T-helper 2 cell (primary cell): Measurements from ENCODE around the gene RABEPK.
"Not testable (repeated sequence)": the region's sequence is repeated elsewhere in the genome, so short reads cannot be mapped to it uniquely, and the experiment has no call there.

Experiments
- DNase-seq, 5 experiments: peaks; one replicate each; pipeline versions ENCODE4 v3.0.0 to v3.0.0-alpha.2; 2012 to 2022
- total RNA-seq, 2 donors: gene quantifications; one replicate each; lab custom pipeline; 2026; lab: John Stamatoyannopoulos, UW

RABEPK gene, protein sequence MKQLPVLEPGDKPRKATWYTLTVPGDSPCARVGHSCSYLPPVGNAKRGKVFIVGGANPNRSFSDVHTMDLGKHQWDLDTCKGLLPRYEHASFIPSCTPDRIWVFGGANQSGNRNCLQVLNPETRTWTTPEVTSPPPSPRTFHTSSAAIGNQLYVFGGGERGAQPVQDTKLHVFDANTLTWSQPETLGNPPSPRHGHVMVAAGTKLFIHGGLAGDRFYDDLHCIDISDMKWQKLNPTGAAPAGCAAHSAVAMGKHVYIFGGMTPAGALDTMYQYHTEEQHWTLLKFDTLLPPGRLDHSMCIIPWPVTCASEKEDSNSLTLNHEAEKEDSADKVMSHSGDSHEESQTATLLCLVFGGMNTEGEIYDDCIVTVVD
- 8.7 to 16.4 reads per million in 2 donors for total RNA-seq

DNA sequence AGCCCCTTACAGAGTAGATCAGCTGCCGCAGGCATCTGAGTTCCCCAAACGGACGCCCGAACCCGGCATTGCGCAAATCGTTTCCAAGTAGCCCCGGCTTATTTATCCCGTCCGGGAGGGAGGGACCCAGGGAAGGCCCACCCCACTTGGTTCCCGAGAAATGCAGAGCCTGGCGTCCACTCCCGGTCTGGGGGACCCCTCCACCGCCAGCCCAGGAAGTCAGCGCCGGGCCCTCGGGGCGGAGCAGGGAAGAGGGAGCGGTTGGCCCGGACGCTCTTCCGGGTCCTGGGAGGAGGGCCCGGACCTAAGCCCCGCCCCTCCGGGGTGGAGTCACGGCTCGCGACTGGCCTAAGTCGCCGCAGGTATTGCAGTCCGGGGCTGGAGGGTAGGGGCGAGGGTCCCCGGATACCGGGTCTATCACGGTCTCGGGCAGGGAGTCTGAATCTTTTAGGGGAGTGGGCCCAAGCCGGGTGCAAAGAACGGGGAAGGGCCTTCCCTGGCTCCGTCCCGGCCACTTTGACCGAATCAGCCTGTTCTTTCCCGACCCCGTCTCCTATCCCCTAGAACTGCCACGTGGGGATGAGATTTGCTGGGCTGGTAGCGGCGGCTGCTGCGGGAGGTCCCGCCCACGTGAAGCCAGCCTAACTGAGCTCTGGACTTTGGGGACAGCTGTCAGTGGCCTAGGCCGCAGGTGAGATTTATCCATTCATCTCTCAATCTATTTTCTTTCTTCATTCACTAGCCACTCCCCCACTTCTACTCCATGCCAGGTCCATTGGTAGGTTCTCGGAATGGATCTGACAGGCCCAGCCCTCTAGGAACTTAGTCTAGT lies at the start of gene RABEPK:
RABEPK (plus strand) TSS at position 327 of the 832 bp plus-strand sequence. CDS start 2,472 bp downstream, outside the sequence.
- peak; percentile 81 to 90 (median 84) for DNase-seq

GRCh38 chr9:125151730-125152129 lies 48.6 kb upstream of the RABEPK start:
- no peak for DNase-seq

DNA sequence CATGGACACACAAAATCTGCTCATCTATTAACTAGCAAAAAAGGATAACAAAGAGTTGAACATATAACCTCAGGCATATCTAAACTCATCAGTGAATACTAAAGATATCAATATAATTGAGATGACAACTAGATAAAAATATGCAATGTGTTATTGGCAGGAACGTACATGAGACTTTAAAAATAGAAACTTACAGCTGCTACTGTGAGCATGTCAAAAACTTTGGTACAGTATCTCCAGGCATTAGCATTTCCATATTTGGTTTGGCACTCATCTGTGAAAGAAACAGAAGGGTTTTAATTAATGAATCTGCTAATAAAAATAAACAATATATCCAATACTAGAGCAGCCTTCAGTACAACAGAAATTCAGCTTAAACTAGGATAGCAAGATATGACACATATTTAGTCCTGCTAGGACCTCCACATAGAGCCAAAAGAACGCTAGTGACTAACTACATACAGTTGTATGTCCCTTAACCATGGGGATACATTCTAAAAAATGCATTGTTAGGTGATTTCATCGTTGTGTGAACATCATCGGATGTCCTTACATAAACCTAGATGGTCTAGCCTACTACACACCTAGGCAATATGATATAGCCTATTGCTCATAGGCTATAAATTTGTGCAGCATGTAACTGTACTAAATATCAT lies 46.5 kb upstream of the RABEPK start:
- no peak for DNase-seq

GRCh38 chr9:125156551-125156950 lies 43.8 kb upstream of the RABEPK start:
- DNase-seq: no peak

GRCh38 chr9:125160750-125161149 lies 39.6 kb upstream of the RABEPK start:
- no peak for DNase-seq

- no peak for DNase-seq
These were observed 38.9 kb upstream of the RABEPK start for GRCh38 chr9:125161284-125161918.

GRCh38 chr9:125162891-125163290 lies 37.5 kb upstream of the RABEPK start:
- DNase-seq: not testable (repeated sequence)

- DNase-seq: no peak
These were observed 33.6 kb upstream of the RABEPK start for GRCh38 chr9:125166762-125167161.

DNA sequence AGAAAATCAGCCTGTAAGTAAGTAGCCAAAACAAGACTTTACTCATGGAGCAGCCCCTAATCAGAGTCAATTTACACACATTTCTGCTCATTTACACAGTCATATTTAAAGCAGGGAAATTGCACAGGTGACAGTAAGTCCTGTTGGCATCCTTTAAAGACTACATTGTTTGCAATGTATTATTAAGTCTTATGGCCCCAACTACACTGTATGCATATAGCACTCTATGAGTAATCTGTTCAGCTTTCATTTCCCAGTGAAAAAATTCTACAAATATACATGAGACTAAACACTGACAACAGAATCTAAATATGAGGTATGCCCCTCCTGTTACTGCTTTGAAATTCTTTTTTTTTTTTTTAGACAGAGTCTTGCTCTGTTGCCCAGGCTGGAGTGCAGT lies 30.4 kb upstream of the RABEPK start:
- no peak for DNase-seq

GRCh38 chr9:125172031-125172755 lies 28.1 kb upstream of the RABEPK start:
- DNase-seq: no peak

DNA sequence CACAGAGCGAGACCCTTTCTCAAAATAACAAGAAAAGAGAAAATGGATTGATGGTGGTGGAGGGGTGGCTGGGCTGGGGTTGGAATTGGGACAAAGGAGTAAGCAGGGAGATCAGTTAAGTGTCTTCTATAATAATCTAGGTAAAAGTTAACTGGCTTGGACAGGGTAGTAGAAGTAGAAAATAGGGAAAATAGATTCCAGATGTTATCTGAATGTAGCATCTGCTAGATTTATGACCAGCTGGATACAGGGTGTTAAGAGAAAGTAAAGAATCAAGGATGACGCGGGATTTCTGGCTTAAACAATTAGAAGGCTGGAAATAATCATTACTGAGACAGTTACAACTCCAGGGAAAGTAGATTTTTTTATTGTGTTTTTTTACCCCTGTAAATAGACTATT lies 23.7 kb upstream of the RABEPK start:
- DNase-seq: no peak

- no peak for DNase-seq
These were observed 22.5 kb upstream of the RABEPK start for GRCh38 chr9:125177888-125178287.

DNA sequence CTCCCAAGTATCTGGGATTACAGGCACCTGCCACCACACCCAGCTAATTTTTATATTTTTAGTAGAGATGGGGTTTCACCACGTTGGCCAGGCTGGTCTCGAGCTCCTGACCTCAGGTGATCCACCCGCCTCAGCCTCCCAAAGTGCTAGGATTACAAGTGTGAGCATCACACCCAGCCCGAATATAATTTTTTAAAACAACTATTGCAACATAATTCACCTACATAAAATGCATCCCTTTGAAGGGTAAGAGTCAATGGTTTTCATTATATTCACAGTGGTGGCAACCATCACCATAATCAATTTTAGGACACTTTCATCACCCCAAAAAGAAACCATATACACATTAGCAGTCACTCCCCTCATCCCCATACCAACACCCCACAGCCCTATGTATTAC lies 20.6 kb upstream of the RABEPK start:
- DNase-seq: not testable (repeated sequence)

DNA sequence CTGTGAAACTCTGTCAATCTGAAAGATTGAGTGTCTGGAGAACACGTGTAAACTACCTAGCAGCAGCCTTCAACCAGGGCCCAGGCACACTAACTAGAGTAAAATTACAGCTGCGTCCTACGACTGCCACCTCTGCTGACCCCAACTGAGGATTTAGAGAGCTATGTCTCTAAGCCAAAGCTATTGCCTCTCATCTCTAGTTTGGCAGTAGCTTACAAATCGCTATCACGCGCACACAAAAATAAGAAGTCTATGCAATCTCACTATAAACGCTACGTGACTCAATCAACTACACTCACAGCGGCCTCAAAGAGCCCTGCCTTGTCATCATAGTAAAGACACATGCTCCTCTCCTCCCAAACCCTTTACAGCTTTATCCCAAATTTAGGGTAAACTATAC lies 19.5 kb upstream of the RABEPK start:
- no peak for DNase-seq

- DNase-seq: not testable (repeated sequence)
These were observed 18.6 kb upstream of the RABEPK start for GRCh38 chr9:125181756-125182155.

DNA sequence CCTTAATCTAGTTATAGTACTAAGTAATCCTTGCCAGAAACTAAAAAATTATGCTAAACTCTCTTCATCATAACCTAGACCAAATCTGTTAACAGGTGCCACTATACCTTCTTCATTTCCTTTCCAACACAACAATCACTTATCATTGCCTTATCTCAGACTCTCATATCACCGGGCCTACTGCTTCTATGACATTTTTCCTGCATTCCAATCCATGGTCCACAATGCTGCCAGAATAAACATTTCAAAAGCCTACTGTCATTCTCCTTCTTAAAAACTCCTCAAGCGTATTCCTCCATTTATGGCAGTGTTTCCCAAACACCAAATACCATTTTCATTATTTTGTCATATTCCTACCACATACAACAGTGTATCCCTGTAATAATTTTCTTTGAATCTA lies 17.3 kb upstream of the RABEPK start:
- no peak for DNase-seq

DNA sequence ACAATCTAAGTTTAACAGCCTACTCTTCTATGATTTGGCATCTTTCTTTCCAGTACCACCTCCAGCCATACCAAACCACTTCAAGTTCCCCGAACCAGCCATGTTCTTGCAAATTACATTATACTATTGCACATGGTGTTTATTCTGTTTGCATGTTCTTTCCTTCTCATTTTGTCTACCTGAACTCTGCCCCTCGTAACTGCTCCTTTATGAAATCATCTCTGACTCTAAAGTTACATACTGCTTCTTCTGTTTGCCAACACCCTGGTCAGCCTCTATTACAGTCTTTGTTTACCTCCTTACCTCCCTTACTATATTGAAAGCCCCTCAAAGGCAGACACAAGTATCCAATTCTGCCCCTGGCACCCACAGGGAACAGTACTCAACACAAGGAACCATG lies 16.8 kb upstream of the RABEPK start:
- no peak for DNase-seq

- DNase-seq: peak in 4 of 5 experiments; percentile 13 to 46 (median 24)
These were observed 11.4 kb upstream of the RABEPK start for GRCh38 chr9:125189011-125189360.

GRCh38 chr9:125189361-125190289 lies 10.7 kb upstream of the RABEPK start, which contains the start of gene PPP6C:
PPP6C (minus strand) TSS chr9:125189803; CDS start chr9:125189718, 85 bp downstream.
- DNase-seq: peak; percentile 94 to 99 (median 97)

DNA sequence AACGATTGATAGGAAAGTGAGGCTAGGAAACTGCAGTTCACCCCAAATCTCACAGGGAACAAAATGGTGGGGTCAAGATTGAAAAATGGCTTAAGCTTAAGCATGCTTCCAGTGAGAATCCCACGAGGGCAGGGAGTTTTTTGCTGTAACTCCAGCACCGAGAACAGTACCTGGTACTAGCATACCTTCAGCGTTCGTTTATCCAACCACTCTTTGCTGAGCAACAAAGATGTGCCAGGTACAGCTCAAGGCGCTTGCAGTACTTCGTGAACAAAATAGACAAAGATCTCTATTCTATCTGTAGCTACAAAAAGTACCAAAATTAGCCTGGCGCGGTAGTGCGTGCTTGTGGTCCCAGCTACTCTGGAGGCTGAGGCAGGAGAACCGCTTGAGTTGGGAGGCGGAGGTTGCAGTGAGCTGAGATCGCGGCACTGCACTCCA lies 10.0 kb upstream of the RABEPK start:
- peak in 1 of 5 experiments; percentile 50 for DNase-seq

GRCh38 chr9:125194466-125194865 lies 5.9 kb upstream of the RABEPK start:
- not testable (repeated sequence) for DNase-seq
